Activated CD8-positive, alpha-beta T cell treated with anti-CD3 and anti-CD28 coated beads for 36 hours (primary cell): ENCODE measurements around the gene CPSF3. TPM values are rescaled to one million over a fixed set of nuclear protein-coding genes. Genes with fewer than 3 reads are reported as not detected.

Experiments used
- ATAC-seq: fragments of 200-7000 bp; cut with Tn5 transposase; one replicate; pipeline ENCODE4 v1.10.0; 2021; ENCODE audit warnings: mild to moderate bottlenecking, moderate library complexity
- CTCF ChIA-PET: fragments of 350-600 bp; sonication (Branson Sonifier 250); formaldehyde crosslinking; loops from one replicate; lab custom pipeline; 2021; ENCODE audit warnings: antibody characterized with exemption; lab: Charles Lee
- POLR2A ChIA-PET: fragments of 350-600 bp; sonication (Branson Sonifier 250); formaldehyde crosslinking; loops from one replicate; lab custom pipeline; 2021; ENCODE audit warnings: antibody characterized with exemption; lab: Charles Lee
- DNase-seq: peaks from one replicate; pipeline ENCODE4 v3.0.0-alpha.2; 2020
- H3K27ac Mint-ChIP-seq: one replicate; pipeline ENCODE4 v1.8.0; 2021; ENCODE audit warnings: mild to moderate bottlenecking, mixed read lengths
- H3K27me3 Mint-ChIP-seq: one replicate; pipeline ENCODE4 v1.8.0; 2021; ENCODE audit warnings: mixed read lengths
- H3K36me3 Mint-ChIP-seq: one replicate; pipeline ENCODE4 v1.8.0; 2021; ENCODE audit warnings: low read depth, mixed read lengths
- H3K4me1 Mint-ChIP-seq: one replicate; pipeline ENCODE4 v1.8.0; 2021; ENCODE audit warnings: low read depth, mixed read lengths
- H3K4me3 Mint-ChIP-seq: one replicate; pipeline ENCODE4 v1.8.0; 2021; ENCODE audit warnings: mild to moderate bottlenecking, moderate library complexity, mixed read lengths
- H3K9me3 Mint-ChIP-seq: one replicate; pipeline ENCODE4 v1.8.0; 2021; ENCODE audit warnings: mixed read lengths
- intact Hi-C: fragments of 100-400 bp; cut with micrococcal nuclease; formaldehyde crosslinking; loops from one replicate; pipeline ENCODE4 v1.10.0; 2022
- total RNA-seq, 2 experiments: library from RNA; stranded (reverse); gene quantifications; one replicate each; pipeline ENCODE4 v1.2.3, GENCODE V29; 2021
- TF ChIP-seq, protein P1 (sequence below): fragments of 200-600 bp; IDR thresholded peaks from one replicate; pipeline ENCODE4 v1.8.0; 2022; ENCODE audit warnings: antibody characterized with exemption, mild to moderate bottlenecking

Gene CPSF3
- total RNA-seq, 2 experiments from 2014 or later: 72.2 to 73.0 TPM

DNA sequence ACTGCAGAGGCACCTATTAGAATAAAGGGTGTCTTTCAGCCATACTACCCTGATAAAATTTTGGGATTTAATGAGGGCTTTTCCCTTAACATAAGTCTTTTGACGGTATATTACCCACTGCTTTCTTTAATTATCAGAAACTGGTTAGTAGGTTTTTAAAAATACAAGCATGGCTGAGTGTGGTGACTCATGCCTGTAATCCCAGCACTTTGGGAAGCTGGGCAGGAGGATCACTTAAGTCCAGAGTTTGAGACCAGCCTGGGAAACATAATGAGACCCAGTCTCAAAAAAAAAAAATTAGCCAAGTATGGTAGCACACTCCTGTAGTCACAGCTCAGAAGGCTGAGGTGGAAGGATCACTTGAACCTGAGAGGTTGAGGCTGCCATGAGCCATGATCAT is 16.1 kb downstream of the CPSF3 start:
- DNase-seq (no peak), ATAC-seq (no peak)
- Mint-ChIP-seq H3K4me1 (no peaks in the 10 kb centered on the region), H3K4me3 (no peak overlapping the region), H3K27me3 (no peaks in the 10 kb centered on the region), H3K36me3 (peaks cover 44% of the 10 kb centered on the region), H3K27ac (no peak overlapping the region), H3K9me3 (no peaks in the 10 kb centered on the region)
- CTCF ChIA-PET: no interaction called here
- intact Hi-C loops: no loop called here
- POLR2A ChIA-PET: no interaction called here
- TF ChIP-seq, protein P1, sequence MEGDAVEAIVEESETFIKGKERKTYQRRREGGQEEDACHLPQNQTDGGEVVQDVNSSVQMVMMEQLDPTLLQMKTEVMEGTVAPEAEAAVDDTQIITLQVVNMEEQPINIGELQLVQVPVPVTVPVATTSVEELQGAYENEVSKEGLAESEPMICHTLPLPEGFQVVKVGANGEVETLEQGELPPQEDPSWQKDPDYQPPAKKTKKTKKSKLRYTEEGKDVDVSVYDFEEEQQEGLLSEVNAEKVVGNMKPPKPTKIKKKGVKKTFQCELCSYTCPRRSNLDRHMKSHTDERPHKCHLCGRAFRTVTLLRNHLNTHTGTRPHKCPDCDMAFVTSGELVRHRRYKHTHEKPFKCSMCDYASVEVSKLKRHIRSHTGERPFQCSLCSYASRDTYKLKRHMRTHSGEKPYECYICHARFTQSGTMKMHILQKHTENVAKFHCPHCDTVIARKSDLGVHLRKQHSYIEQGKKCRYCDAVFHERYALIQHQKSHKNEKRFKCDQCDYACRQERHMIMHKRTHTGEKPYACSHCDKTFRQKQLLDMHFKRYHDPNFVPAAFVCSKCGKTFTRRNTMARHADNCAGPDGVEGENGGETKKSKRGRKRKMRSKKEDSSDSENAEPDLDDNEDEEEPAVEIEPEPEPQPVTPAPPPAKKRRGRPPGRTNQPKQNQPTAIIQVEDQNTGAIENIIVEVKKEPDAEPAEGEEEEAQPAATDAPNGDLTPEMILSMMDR: no peak

DNA sequence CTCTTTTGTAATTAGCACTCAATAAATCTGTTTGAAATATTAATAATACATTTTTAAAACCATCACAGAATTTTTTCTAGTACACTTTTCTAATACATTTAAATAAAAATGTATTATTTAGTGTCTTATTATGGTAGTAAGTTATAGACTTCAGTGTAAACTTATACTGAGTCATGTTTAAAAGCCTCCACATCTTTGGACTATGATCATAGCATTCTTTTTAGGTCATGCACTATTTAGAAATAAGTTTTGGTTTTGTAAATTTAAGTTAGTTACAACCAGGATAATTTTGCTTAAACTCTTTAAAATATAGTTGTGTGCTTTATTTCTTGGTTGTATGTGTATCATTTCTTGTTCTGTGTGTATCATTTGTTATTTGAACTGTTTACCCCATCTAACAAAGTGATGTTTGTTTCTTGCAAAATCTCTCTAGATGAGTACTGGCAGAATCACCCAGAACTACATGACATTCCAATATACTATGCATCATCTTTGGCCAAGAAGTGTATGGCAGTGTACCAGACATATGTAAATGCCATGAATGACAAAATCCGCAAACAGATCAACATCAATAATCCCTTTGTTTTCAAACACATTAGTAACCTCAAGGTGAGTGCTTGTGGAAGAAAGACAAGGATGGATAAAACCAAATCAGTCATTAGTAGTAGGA is 16.7 kb downstream of the CPSF3 start:
- Mint-ChIP-seq H3K4me3 (no peak overlapping the region), H3K9me3 (no peaks in the 10 kb centered on the region), H3K27me3 (no peaks in the 10 kb centered on the region), H3K27ac (no peak overlapping the region), H3K4me1 (peaks cover 4% of the 10 kb centered on the region), H3K36me3 (peaks cover 45% of the 10 kb centered on the region)
- intact Hi-C loops: no loop called here
- ATAC-seq: no peak
- ChIA-PET POLR2A (no interaction called here), CTCF (no interaction called here)
- DNase-seq: no peak
- TF ChIP-seq, protein P1: no peak

DNA sequence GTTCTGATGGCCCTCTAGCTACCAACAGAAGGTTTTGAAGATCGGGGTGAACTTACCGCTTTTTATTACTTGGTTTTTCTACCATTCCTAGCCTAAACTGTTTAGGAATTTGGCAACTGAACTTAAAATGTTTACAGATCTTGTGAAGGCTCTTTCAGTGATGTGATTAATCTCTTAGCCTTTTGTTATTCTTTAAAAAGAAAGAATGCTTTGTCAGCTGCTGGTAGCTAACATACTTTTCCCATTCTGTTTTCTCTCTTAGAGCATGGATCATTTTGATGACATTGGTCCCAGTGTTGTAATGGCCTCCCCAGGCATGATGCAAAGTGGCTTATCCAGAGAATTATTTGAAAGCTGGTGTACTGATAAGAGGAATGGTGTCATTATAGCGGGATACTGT is 18.1 kb downstream of the CPSF3 start:
- H3K9me3 Mint-ChIP-seq: no peaks in the 10 kb centered on the region
- peaks cover 9% of the 10 kb centered on the region for H3K4me1 Mint-ChIP-seq
- H3K27me3 Mint-ChIP-seq: no peaks in the 10 kb centered on the region
- ChIA-PET POLR2A (no interaction called here), CTCF (no interaction called here)
- peaks cover 47% of the 10 kb centered on the region for H3K36me3 Mint-ChIP-seq
- ATAC-seq: no peak
- no peak overlapping the region for H3K4me3 Mint-ChIP-seq
- no peak for DNase-seq
- H3K27ac Mint-ChIP-seq: no peak overlapping the region
- TF ChIP-seq, protein P1: no peak
- intact Hi-C loops: no loop called here

DNA sequence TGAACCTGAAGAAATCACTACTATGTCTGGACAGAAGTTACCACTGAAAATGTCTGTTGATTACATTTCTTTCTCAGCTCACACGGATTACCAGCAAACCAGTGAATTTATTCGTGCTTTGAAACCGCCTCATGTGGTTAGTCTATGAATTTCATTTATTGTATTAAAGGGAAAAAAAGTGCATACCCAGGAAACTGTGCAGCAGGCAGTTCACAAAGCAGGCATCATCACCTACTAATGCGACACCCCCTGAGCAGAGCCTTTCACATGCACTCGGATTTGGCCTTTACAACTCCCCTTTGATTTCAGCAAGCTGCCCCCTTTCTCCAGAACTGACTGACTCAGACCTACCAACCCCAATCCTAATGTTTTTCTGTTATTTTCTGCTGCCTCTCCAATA is 20.1 kb downstream of the CPSF3 start:
- Mint-ChIP-seq H3K4me1 (peaks cover 9% of the 10 kb centered on the region), H3K27ac (no peak overlapping the region), H3K27me3 (no peaks in the 10 kb centered on the region), H3K36me3 (peaks cover 43% of the 10 kb centered on the region), H3K9me3 (no peaks in the 10 kb centered on the region), H3K4me3 (no peak overlapping the region)
- TF ChIP-seq, protein P1: no peak
- intact Hi-C loops: no loop called here
- ATAC-seq: no peak
- DNase-seq: no peak
- POLR2A ChIA-PET: interaction anchor here (0.6 kb wide), 1 partner anchor 112 kb away, joined by 3 read pairs; no protein-coding TSS in a partner anchor
- CTCF ChIA-PET: interaction anchor here (2.0 kb wide), 1 partner anchor 14 kb away, joined by 6 read pairs; no protein-coding TSS in a partner anchor

DNA sequence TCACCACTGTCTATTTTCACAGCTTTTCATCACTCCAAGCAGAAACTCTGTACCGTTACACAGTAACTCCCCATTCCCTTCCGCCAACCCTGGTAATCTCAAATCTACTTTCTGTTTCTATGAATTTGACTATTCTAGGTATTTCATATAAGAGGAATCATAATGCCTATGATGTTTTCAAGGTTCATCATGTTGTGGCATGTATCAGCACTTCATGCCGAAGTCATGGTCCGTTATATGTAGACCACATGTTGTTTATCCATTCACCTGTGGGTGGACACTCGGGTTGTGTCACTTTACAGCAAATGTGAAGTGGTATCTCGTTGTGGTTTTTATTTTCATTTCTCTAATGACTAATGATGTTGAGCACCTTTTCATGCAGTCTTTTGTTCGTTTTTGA is 21.6 kb downstream of the CPSF3 start:
- peaks cover 46% of the 10 kb centered on the region for H3K36me3 Mint-ChIP-seq
- H3K9me3 Mint-ChIP-seq: no peaks in the 10 kb centered on the region
- no peak overlapping the region for H3K4me3 Mint-ChIP-seq
- no peak for DNase-seq
- H3K4me1 Mint-ChIP-seq: peaks cover 9% of the 10 kb centered on the region
- POLR2A ChIA-PET: no interaction called here
- no peaks in the 10 kb centered on the region for H3K27me3 Mint-ChIP-seq
- ATAC-seq: no peak
- CTCF ChIA-PET: no interaction called here
- intact Hi-C loops: no loop called here
- TF ChIP-seq, protein P1: no peak
- no peak overlapping the region for H3K27ac Mint-ChIP-seq
